HEK293 (cell line): ENCODE data around the gene ZNF747.

Experiments used
- GLIS1 ChIP-seq: fragments of 450-650 bp; formaldehyde crosslinking; IDR thresholded peaks from 2 replicates; pipeline ENCODE4 v1.5.1; 2016; ENCODE audit warnings: missing biosample characterization, missing genetic modification characterization
- HIC1 ChIP-seq: fragments of 450-650 bp; formaldehyde crosslinking; IDR thresholded peaks from 2 replicates; pipeline ENCODE4 v1.5.1; 2016; ENCODE audit warnings: missing biosample characterization, missing genetic modification characterization
- HOXA7 ChIP-seq: sonication (generic); formaldehyde crosslinking; IDR thresholded peaks from 2 replicates; pipeline ENCODE4 v1.8.1; 2022; ENCODE audit warnings: missing genetic modification reagents, borderline replicate concordance
- KLF1 ChIP-seq: fragments of 450-650 bp; formaldehyde crosslinking; IDR thresholded peaks from 2 replicates; pipeline ENCODE4 v1.5.1; 2016; ENCODE audit warnings: missing biosample characterization, missing genetic modification characterization
- KLF7 ChIP-seq: fragments of 450-650 bp; formaldehyde crosslinking; IDR thresholded peaks from 2 replicates; pipeline ENCODE4 v1.5.1; 2016; ENCODE audit warnings: missing biosample characterization, missing genetic modification characterization, borderline replicate concordance
- MEIS1 ChIP-seq: sonication (generic); formaldehyde crosslinking; IDR thresholded peaks from 2 replicates; pipeline ENCODE4 v1.8.1; 2022; ENCODE audit warnings: missing genetic modification reagents, mild to moderate bottlenecking, borderline replicate concordance
- SCRT2 ChIP-seq: fragments of 450-650 bp; formaldehyde crosslinking; IDR thresholded peaks from 2 replicates; pipeline ENCODE4 v1.5.1; 2016; ENCODE audit warnings: missing biosample characterization, missing genetic modification characterization
- SETDB1 ChIP-seq: IDR thresholded peaks from one replicate; pipeline ENCODE4 v1.6.1; 2017; ENCODE audit warnings: mild to moderate bottlenecking, low read length, moderate library complexity, mixed read lengths; ENCODE audit not compliant: insufficient read length
- TCF7L2 ChIP-seq: IDR thresholded peaks from 2 replicates; pipeline ENCODE4 v1.6.1; 2011; ENCODE audit warnings: low read depth, mild to moderate bottlenecking, inconsistent platforms, low read length, moderate library complexity, borderline replicate concordance
- ZBTB21 ChIP-seq: fragments of 450-650 bp; formaldehyde crosslinking; IDR thresholded peaks from 2 replicates; pipeline ENCODE4 v1.5.1; 2017; ENCODE audit warnings: missing biosample characterization, missing genetic modification characterization
- ZBTB6 ChIP-seq: fragments of 450-650 bp; formaldehyde crosslinking; IDR thresholded peaks from 2 replicates; pipeline ENCODE4 v1.5.1; 2017; ENCODE audit warnings: missing biosample characterization, missing genetic modification characterization
- ZFHX2 ChIP-seq: fragments of 450-650 bp; formaldehyde crosslinking; conservative IDR thresholded peaks from 2 replicates; pipeline ENCODE4 v1.5.1; 2016; ENCODE audit warnings: missing biosample characterization, missing genetic modification characterization
- ZFP41 ChIP-seq: fragments of 450-650 bp; formaldehyde crosslinking; IDR thresholded peaks from 2 replicates; pipeline ENCODE4 v1.5.1; 2016; ENCODE audit warnings: missing biosample characterization, missing genetic modification characterization, borderline replicate concordance
- ZNF112 ChIP-seq: fragments of 450-650 bp; formaldehyde crosslinking; IDR thresholded peaks from 2 replicates; pipeline ENCODE4 v1.5.0; 2017; ENCODE audit warnings: missing biosample characterization, missing genetic modification characterization
- ZNF157 ChIP-seq: fragments of 450-650 bp; formaldehyde crosslinking; IDR thresholded peaks from 2 replicates; pipeline ENCODE4 v1.5.1; 2016; ENCODE audit warnings: missing biosample characterization, missing genetic modification characterization
- ZNF16 ChIP-seq: fragments of 450-650 bp; formaldehyde crosslinking; IDR thresholded peaks from 2 replicates; pipeline ENCODE4 v1.5.1; 2016; ENCODE audit warnings: low read depth, missing biosample characterization, missing genetic modification characterization
- ZNF211 ChIP-seq: fragments of 450-650 bp; formaldehyde crosslinking; IDR thresholded peaks from 2 replicates; pipeline ENCODE4 v1.5.1; 2016; ENCODE audit warnings: low read depth, missing biosample characterization, missing genetic modification characterization
- ZNF248 ChIP-seq: fragments of 450-650 bp; formaldehyde crosslinking; IDR thresholded peaks from 2 replicates; pipeline ENCODE4 v1.5.1; 2017; ENCODE audit warnings: missing biosample characterization, missing genetic modification characterization
- ZNF280D ChIP-seq: fragments of 450-650 bp; formaldehyde crosslinking; IDR thresholded peaks from 2 replicates; pipeline ENCODE4 v1.5.1; 2016; ENCODE audit warnings: missing biosample characterization, missing genetic modification characterization
- ZNF394 ChIP-seq: fragments of 450-650 bp; formaldehyde crosslinking; IDR thresholded peaks from 2 replicates; pipeline ENCODE4 v1.5.1; 2016; ENCODE audit warnings: missing biosample characterization, missing genetic modification characterization, mild to moderate bottlenecking, moderate library complexity, borderline replicate concordance
- ZNF501 ChIP-seq: fragments of 450-650 bp; formaldehyde crosslinking; IDR thresholded peaks from 2 replicates; pipeline ENCODE4 v1.5.1; 2016; ENCODE audit warnings: missing biosample characterization, missing genetic modification characterization
- ZNF514 ChIP-seq: fragments of 450-650 bp; formaldehyde crosslinking; IDR thresholded peaks from 2 replicates; pipeline ENCODE4 v1.5.1; 2016; ENCODE audit warnings: missing biosample characterization, missing genetic modification characterization
- ZNF555 ChIP-seq: fragments of 450-650 bp; formaldehyde crosslinking; conservative IDR thresholded peaks from 2 replicates; pipeline ENCODE4 v1.5.1; 2017; ENCODE audit warnings: missing biosample characterization, mild to moderate bottlenecking, missing genetic modification characterization, inconsistent platforms
- ZNF561 ChIP-seq: fragments of 450-650 bp; IDR thresholded peaks from 2 replicates; pipeline ENCODE4 v1.5.1; 2018; ENCODE audit warnings: missing biosample characterization, missing genetic modification characterization, borderline replicate concordance
- ZNF624 ChIP-seq: fragments of 450-650 bp; formaldehyde crosslinking; IDR thresholded peaks from 2 replicates; pipeline ENCODE4 v1.5.1; 2017; ENCODE audit warnings: missing biosample characterization, missing genetic modification characterization
- ZNF629 ChIP-seq: fragments of 450-650 bp; formaldehyde crosslinking; IDR thresholded peaks from 2 replicates; pipeline ENCODE4 v1.5.1; 2017; ENCODE audit warnings: missing biosample characterization, missing genetic modification characterization
- ZNF670 ChIP-seq: fragments of 450-650 bp; formaldehyde crosslinking; IDR thresholded peaks from 2 replicates; pipeline ENCODE4 v1.5.1; 2016; ENCODE audit warnings: missing biosample characterization, missing genetic modification characterization, low read depth
- ZNF707 ChIP-seq: fragments of 450-650 bp; formaldehyde crosslinking; IDR thresholded peaks from 2 replicates; pipeline ENCODE4 v1.5.1; 2016; ENCODE audit warnings: missing biosample characterization, missing genetic modification characterization
- ZNF776 ChIP-seq: fragments of 450-650 bp; formaldehyde crosslinking; IDR thresholded peaks from 2 replicates; pipeline ENCODE4 v1.5.0; 2017; ENCODE audit warnings: missing biosample characterization, missing genetic modification characterization, borderline replicate concordance
- ZSCAN30 ChIP-seq: fragments of 450-650 bp; IDR thresholded peaks from 2 replicates; pipeline ENCODE4 v1.5.1; 2018; ENCODE audit warnings: missing biosample characterization, mild to moderate bottlenecking, missing genetic modification characterization, moderate library complexity
- ZSCAN5A ChIP-seq: fragments of 450-650 bp; formaldehyde crosslinking; IDR thresholded peaks from 2 replicates; pipeline ENCODE4 v1.5.1; 2016; ENCODE audit warnings: missing biosample characterization, missing genetic modification characterization

ZNF747 gene

DNA sequence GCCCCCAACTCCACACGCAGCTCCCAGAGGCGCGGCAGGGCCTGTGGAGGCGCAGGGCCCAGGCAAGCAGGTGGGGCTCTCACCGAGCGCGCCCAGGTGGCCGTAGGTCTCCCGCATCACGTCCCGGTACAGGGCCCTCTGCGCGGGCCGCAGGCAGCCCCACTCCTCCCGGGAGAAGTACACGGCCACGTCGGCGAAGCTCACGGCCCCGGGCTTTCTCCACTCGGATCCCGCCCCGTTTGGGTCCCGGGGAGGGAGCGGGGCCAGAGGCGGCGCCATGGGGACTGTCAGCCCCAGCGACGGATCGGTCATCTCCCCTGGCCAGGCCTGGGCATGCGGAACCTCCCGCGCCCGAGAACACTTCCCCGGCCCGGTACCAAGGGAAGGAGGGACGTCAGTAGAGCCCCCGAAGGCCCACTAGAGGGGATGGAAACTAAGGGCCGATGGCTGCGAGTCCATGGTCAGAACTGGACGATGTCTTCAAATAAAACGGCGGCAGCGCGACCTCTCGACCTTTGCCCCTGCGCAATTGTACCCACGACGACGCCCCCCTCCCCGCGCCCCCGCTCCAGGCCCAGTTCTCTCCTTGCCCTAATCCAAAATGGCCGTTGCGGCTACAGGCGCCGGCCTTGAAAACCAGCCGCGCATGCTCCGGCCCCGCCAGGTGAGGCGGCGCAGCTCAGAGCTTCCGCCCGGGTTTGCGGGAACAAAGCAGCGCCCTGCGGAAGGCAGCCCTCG is at the start of gene ZNF747 (continued):
- peak; percentile 68; the same call in 1 of the 2 replicates for TF ChIP-seq ZBTB6 (tag by site-specific recombination)
- no peak for TF ChIP-seq ZNF624
- peak; percentile 95; the same call in 1 of the 2 replicates for TF ChIP-seq ZNF561 (tag by site-specific recombination)
- TF ChIP-seq ZNF211 (tag by site-specific recombination) = no peak
- TF ChIP-seq TCF7L2 = peak; percentile 38; the same call in 1 of the 2 replicates
- TF ChIP-seq ZBTB21 = peak; percentile 49
- peak; percentile 73 for TF ChIP-seq KLF1 (tag by site-specific recombination)
- TF ChIP-seq ZNF394 = peak; percentile 69
- TF ChIP-seq MEIS1 (CRISPR knock-in tag) = no peak
- TF ChIP-seq GLIS1 (tag by site-specific recombination) = peak; percentile 26; the same call in 1 of the 2 replicates
- no peak for TF ChIP-seq ZNF555 (tag by site-specific recombination)
- no peak for TF ChIP-seq ZNF16 (tag by site-specific recombination)
- TF ChIP-seq ZNF629 (tag by site-specific recombination) = no peak; the same call in 1 of the 2 replicates
- TF ChIP-seq HOXA7 (CRISPR knock-in tag) = no peak
- TF ChIP-seq ZNF707 (tag by site-specific recombination) = 0 out of 2 replicates have a peak, but pooled peaks have one; percentile 38
- TF ChIP-seq ZNF501 (tag by site-specific recombination) = peak; percentile 72
- peak; percentile 32; the same call in 1 of the 2 replicates for TF ChIP-seq SCRT2 (tag by site-specific recombination)
- TF ChIP-seq ZNF514 (tag by site-specific recombination) = no peak
- TF ChIP-seq ZNF248 (tag by site-specific recombination) = no peak
- TF ChIP-seq ZSCAN30 (tag by site-specific recombination) = peak; percentile 43; the same call in 1 of the 2 replicates
- TF ChIP-seq ZFHX2 (tag by site-specific recombination) = peak; percentile 81
- TF ChIP-seq ZFP41 (tag by site-specific recombination) = no peak
- TF ChIP-seq ZNF670 (tag by site-specific recombination) = no peak
- no peak for TF ChIP-seq ZNF157
- no peak; the same call in 1 of the 2 replicates for TF ChIP-seq ZSCAN5A (tag by site-specific recombination)
- TF ChIP-seq ZNF112 (tag by site-specific recombination) = no peak
- TF ChIP-seq ZNF280D = no peak
- TF ChIP-seq ZNF776 = no peak
- TF ChIP-seq SETDB1 = no peak
- peak; percentile 81; the same call in 1 of the 2 replicates for TF ChIP-seq KLF7 (tag by site-specific recombination)
- peak; percentile 80; the same call in 1 of the 2 replicates for TF ChIP-seq HIC1
